Activated T-cell treated with anti-CD3 and anti-CD28 coated beads, Interleukin-2, amount 50 U/mL, for 48 hours (primary cell): ENCODE results near the gene USP31.
"Not testable (repeated sequence)": the region's sequence is repeated elsewhere in the genome, so short reads cannot be mapped to it uniquely, and the experiment has no call there.

Experiments
- DNase-seq, 2 experiments: peaks; one replicate each; pipeline ENCODE4 v3.0.0-alpha.2; 2020

USP31 gene

DNA sequence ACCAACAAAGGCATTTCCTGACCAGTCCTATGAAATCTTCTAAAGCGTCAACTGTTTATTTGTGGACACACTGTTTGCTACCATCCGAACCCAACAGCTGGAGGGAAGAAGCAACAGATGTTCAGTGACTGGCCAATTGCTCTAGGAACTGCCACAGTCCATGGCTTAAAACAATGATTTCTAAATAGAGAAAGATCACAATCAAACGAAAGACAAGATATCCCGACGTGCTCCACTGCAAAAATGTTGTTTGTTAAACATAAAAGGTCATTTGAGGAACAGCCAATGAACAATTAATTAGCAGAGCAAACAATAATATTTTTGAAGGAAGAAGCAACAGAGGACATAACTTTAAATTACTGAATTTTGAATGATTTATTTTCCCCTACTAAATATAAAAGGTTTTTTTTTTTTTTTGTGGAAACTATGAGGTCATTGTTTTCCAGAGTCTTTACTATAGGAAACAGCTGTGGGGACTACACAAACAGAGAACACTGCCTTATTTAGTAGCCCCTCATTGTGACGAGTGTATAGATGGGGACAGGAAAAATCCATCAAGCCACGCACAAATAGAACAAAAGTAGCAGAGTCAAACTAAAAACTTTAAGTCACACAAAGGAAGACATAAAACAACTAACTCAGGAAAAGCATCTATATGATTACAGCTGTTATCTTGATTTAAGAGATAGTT, 17.2 kb downstream of the USP31 start:
- no peak for DNase-seq

DNA sequence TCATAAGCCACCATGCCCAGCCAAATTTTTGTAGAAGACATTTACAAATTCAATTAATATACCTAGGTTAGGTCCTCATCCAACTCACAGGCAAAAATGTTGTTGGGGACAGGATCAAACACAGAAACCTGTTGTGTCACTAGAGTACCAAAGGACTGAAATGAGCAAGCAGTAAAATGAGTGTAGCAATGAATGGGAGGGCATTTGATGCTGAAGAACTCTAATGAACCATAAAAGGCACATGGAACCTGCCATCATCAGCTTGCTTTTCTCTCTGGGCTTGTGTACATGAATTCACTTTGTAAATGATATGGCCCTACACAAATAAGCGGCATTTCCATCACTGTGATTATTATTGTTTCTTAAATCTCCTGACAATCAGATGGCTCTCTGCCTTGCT, 17.8 kb downstream of the USP31 start:
- no peak for DNase-seq

DNA sequence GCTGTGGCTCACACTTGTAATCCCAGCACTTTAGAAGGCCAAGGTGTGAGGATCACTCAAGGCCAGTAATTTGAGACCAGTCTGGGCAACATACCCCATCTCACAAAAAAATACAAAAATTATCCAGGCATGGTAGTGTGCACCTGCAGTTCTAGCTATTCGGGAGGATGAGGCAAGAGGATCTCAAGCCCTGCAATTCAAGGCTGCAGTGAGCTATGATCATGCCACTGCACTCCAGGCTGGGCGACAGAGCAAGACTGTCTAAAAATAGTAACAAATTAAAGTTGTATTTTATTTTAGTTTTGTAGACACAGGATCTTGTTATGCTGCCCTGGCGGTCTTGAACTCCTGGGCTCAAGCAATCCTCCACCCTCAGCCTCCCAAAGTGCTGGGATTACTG, 18.2 kb downstream of the USP31 start:
- DNase-seq = no peak

DNA sequence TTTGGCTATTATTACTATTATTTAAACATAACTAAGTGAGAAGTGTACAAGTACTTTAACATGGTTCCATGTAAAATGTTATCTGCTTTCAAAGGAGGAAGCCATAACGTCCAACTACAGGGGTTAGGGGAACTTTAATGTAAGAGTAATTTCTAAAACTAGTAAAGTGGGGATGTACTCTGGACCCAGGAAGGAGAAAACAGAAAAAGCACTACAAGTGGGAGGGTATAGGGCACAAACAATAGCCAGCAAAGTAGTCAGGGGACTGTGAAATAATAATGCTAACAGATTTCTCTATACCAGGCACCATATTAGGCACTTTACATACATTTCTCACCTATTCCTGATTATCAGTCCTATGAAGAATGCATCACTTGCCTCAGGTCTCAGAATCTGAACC, 19.6 kb downstream of the USP31 start:
- DNase-seq = no peak

DNA sequence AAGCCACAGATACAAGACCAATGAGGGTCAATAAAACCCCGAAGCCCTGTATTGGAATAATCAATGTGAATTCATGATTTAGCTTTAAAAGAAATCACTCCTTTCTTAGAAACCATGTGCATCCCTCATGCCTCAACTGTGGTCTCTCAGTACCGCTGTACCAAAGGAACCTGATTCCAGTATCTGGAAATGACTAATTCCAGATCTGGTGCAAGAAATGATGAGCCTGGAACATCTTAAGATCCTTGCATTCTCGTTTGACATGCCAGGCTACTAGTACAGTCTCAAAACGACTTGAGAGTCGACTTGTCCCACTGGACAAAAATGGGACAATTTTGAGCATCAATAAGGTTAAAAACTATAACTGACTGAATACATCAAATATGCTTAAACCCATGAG, 21.2 kb downstream of the USP31 start:
- no peak for DNase-seq

DNA sequence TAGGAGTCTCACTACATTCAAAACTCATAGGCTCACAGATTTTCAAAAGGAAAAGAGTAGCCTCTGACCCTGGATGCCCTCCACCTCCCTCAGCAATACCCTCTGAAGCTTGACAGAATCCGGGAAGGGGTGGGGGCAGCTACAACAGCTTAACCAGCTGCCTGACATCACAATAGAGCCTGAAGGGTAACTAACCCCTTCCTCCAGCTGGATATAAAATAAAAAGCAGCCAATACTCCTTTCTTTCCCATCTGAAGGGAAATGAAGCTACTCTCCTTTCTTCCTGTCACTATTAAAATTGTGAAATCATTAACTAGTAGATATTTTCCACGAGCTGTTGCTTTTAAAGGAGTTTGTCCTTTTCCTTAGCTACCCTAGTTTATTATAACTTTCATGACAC, 24.0 kb downstream of the USP31 start:
- DNase-seq = no peak

DNA sequence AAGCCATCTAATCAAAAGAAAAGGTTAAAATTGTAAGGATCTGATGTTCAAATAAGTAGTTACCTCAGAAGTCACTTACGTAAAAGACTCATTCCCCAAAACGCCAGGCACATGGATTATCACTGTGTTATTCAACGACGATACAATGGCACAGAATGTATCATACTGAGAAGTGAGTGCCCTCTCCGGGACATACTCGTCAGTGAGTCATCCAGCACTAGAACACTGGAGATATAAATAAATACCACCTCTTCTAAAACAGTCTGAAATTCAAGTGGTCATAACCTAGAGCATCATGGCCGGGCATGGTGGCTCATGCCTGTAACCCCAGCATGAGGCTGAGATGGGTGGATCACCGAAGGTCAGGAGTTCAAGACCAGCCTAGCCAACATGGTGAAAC, 24.9 kb downstream of the USP31 start:
- DNase-seq = peak in 1 of 2 experiments; percentile 19

DNA sequence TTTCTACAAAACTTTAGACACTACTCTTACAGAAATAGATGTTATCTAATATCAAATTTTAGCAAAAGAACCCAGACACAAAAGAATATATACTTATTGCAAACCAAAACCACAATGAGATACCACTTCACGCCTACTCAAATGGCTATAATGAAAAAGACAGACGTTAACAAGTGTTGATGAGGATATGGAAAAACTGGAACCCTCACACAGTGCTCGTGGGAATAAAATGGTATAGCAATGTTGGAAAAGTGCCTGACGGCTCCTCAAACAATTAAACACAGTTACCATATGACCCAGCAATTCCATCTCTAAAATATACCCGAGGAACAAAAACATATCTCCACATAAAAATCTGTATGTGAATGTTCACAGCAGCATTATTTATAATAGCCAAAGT, 27.1 kb downstream of the USP31 start:
- no peak for DNase-seq

DNA sequence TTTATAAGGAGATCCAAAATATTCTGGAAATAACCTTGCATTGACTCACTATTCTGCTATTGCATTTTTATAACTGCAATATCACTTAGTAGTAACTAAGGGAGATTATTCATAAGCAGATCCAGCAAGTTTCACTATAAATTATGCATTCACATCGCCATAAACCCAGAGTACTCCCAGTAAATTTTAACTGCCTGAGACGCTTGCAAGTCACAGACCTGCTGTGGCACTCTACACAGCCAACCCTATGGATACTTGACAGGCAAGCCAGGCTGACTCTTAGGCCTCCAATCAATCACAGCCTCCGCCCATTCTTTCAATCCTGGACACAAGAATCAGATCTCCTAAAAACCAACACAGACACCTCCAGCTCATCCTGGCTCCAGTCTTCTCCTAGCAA, 28.2 kb downstream of the USP31 start:
- no peak for DNase-seq

DNA sequence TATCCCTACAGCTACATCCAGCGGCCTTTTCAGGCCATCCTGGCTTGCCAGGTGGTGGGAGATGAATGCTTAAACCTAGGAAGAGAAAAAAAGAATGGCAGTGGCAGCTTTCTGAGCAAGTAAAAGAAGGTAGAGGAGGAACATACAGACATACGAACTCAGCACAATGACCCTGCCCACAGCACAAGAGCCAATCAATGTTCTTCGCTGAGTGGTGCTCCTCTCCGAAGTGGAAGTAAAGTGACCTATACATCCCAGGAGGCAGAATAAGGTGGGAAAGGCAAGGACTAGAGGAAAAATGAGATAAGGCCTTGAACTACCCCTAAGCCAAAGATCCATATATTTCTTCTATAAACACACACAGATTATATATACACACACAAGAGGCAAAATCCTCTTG, 28.7 kb downstream of the USP31 start:
- no peak for DNase-seq

DNA sequence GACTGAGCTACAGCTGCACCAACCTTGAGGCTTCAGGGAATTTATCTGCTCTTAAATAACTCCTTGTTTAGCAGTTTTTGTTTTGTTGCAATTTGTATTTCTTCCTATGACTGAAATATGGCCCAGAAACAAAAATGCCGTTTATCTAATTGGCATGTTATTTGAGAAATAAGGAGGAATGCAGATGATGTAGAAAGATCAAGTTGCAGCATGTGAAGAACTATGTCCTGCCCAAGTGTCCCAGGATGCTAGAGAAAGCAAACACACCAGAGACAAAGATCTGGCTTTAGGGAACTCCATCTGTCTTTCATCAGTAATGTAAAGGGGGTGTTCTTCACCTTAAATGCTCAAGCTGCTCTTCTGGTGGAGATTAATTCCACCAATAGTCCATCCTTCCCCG, 29.7 kb downstream of the USP31 start:
- DNase-seq = no peak

DNA sequence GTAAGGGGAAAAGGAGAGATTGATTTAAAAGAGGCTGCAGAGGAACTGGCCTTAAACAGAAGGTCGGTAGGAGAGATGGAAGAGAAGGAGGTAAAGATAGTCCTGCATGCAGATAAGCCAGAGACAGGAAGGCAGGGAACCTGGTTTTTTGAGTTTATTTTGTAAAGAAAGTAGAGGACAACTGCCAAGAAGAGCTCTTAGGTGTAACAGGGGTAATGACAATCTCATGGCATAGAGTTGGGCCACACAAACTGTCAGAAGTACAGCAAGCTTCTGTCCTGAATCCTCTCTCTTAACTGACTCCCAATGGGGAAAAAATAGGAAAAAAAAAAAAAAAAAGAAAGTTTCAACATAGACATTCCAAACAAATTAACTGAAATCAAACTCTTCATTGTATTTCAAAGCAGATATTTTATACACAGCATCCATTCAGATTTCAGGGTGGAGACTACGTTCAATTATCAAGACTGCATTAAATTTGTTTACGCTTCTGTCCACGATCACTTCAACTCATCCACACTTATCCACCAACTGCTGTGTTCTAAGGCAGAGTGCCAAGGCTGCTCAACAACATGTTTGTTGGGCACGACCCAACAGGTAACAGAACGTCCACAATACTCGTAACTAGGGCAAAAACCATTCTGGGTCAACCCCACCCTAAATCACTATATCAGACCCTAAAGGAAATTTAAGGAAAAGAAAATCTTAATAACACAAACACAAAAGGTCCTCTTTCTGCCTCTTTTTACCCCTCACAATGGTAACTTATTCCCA, 34.9 kb downstream of the USP31 start:
- no peak for DNase-seq

DNA sequence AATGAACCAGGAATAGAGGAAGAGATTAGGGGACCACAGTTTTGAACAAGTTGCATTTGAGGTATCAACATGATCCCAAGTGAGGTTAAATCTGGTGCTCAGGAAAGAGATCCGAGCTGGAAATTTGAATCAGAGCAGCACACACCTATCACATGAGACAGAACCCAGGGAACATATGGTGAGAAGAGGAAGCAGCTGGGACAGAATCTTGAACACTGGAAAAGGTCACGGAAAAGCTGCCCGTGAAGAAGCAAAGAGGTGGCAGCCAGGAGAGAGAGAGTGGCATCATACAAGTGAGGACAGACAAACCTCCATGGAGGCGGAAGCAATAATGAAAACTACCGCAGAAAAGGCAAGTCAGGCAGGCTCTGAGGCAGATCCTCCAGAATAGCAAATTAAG, 36.1 kb downstream of the USP31 start:
- DNase-seq = no peak

DNA sequence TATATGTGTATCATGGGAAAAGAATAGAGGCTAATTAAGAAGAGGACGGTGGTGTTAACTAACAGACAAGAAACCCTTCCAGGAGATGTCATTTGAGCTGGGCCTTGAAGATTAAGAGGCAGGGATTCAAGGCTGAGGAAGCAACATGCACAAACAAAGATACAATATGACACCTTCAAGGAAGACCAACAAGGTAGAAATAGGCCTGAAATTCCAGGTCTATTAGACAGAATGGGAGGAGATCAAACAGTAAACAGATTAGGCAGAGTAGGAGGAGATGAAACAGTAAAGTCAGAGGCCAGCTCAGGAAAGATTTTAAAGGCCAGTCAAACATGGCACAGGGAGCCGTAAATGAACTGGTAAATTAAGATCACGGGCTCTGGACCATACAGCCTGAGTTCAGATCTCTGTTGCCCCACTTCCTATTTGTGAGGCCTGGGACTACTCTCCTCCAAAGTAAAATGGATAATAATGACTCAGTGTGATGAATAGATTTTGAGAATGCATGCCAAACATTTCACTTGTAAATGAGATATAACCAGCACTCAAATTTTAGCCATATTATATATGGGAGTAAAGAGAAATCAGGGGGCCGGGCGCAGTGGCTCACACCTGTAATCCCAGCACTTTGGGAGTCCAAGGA, 38.9 kb downstream of the USP31 start:
- DNase-seq = no peak

DNA sequence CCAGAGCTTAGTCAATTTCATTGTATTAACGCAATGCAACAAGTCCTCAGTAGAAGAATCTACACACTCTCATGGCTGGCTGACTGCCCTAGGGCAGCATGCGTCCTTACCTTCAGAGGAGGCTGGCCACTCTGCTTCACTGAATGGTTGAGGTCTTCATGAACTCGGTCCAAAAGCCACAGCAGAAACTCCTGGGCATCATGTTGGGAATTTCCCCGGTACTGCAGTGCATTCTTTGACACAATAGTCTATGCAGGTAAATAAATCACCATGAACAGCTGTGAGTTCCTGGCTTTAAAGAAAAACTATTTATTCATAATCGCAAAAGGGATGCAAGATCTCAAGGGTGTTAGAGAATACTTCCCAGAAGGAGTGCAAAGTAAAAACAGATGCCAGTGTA, 41.3 kb downstream of the USP31 start:
- DNase-seq = no peak

DNA sequence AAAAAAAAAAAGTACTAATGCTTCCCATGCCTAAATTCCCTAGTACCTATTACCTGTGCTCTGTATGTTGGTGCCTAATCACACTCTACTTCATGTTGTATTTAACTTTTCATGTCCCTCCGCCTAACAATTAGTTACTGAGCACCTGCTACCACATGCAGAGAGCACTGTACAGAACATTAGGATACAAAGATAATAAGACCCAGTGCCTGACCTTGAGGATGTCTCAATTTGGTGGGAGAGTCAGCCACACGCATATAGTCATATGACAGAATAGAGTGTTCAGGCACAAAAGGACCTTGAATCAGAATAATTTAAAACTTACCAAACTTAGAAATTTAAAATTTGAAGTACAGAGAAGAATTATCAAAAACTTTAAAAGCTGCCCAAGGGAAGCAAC, 42.1 kb downstream of the USP31 start:
- DNase-seq = no peak

DNA sequence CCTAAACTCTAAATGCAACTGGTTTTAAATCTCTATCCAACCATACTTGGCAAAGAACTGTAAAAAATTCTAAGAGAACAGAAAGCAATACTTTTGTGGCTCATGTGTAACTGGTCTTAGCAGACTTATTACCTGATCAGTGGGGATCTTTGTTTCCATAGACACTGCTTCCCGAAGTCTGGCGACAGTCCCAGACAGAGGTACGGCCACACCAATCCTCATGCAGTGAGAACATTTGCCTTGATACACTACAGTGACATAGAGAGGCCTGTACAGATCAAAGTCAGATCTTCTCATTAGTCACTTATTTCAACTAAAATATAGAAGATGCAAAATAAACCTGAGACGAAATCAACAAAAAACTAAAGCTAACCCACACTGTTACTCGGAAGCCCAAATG, 43.9 kb downstream of the USP31 start:
- DNase-seq = no peak

DNA sequence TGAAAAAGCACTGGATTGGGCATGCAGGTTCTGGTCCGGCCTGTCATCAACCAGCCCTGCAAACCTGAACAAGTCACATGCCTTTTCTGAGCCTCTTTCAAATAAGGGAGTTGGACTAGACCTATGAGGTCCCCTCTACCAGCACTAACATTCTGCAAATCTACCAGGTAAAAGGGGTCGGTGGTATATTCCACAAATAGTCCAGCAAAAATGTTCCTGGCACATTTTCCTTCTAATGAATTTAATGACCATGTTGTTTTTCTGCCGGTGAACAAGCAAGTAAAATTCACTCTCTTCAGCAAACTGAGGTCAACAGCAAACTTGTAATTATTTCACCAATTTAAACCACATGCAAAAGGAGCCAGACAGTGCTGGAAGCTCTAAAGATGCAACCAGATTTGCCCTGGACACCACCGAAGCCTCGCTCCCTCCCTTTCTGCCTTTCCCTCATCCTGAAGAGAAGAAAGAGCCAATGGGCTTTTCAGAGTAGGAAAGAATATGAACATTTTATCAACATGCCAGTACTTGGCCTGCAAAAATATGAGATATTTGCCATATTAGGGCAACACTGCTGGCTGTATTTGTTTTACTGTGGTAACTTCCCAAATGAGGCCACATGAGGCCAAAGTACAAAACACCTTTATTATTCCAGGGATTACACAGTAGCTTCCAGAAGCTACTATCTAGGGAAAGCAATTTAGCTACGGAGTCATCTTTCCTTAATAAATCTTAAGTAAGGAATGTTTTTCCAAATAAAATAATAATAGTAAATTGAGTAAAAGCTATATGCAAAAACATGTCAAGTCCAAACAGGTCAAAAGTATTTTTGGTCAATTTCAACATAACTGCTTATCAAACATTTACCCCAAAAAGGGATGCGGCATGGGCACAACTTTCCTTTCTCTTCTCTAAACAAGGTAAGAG, 45.0 kb downstream of the USP31 start:
- DNase-seq = no peak

DNA sequence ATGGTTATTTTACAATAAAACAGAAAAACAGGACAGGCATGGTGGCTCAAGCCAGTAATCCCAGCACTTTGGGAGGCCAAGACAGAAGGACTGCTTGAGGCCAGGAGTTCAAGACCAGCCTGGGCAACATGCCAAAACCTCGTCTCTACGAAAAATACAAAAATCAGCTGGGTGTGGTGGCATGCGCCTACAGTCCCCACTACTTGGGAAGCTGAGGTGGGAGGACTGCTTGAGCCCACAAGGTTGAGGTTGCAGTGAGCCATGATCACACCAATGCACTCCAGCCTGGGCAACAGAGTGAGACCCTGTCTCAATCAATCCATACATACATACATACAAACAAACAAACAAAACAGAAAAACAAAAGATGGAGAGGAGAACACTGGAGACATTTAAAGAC, 45.6 kb downstream of the USP31 start:
- no peak for DNase-seq

DNA sequence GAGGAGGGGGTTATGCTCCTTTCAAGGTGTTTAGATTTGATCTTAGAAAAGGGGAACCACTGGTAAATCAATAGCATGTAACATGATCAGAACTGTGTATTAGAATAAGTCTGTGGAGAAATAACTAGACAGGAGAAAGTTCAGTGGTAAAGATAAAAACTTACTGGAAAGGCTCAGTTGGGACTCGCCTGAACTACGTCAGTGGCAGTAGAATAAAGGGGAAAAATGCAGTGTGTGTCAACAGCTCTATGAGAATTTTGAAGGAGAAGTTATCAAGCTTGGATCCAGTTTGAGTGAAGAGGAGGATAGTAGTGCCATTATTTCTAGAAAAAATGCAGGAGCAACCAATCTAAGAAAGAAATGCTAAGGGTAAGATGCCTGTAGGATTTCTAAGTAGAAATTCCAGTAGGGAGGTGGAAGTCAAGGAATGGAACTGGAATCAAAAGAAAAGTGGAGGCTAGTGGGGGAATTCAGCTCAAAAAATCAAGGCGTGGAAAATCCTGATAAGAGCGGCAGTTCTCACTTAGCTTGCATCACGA, 48.2 kb downstream of the USP31 start:
- DNase-seq = no peak

DNA sequence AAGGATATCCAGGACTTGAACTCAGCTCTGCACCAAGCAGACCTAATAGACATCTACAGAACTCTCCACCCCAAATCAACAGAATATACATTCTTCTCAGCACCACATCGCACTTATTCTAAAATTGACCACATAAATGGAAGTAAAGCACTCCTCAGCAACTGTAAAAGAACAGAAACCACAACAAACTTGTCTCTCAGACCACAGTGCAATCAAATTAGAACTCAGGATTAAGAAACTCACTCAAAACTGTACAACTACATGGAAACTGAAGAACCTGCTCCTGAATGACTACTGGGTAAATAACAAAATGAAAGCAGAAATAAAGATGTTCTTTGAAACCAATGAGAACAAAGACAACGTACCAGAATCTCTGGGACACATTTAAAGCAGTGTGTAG, 52.8 kb downstream of the USP31 start:
- not testable (repeated sequence) for DNase-seq

DNA sequence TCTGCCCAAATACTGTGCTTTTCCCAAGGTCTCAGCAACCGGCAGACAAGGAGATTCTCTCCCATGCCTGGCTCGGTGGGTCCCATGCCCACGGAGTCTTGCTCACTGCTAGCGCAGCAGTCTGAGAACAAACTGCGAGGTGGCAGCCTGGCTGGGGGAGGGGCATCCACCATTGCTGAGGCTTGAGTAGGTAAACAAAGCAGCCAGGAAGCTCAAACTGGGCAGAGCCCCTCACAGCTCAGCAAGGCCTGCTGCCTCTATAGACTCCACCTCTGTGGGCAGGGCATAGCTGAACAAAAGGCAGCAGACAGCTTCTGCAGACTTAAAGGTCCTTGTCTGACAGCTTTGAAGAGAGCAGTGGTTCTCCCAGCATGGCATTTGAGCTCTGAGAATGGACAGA, 55.1 kb downstream of the USP31 start:
- not testable (repeated sequence) for DNase-seq

DNA sequence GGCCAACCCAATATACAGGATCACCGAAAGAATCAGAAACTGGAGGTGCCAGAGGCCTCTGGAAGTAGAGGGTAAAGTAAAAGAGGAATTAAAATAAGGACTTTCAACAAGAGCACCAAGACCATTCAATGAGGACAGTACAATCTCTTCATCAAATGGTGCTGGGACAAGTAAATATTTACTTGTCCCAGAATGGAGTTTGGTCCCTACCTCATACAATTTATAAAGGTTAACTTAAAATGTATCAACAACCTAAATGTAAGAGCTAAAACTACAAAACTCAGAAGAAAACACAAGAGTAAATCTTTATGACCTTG, 56.5 kb downstream of the USP31 start:
- DNase-seq = no peak
